ENCODE data around the gene PAPLN. TPM values are rescaled to one million over a fixed set of nuclear protein-coding genes. Genes with fewer than 3 reads are reported as not detected.
A peak's percentile ranks its signal among the peaks of the same experiment; 100 is the strongest.
"Not testable (repeated sequence)": the region's sequence is repeated elsewhere in the genome, so short reads cannot be mapped to it uniquely, and the experiment has no call there.

PAPLN gene
- total RNA-seq, 1 experiment from 2014 or later = 1.6 TPM

DNA sequence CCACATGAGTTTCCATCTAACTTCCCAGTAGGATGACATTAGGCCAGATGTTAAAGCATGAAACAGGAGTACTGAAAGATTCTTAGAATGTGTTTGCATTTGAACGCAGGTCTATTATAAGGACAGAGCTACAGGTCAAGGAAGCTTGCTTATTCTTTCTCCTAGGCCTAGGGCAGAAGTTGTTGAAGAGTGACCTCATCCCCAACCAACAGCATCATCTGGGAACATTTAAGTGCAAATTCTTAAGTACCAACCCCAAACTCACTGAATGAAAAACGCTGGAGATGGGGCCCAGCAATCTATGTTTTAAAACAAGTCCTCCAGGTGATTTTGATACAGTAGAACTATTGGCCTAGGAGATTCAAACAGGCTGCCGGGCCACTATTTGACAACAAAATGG is 52.4 kb downstream of the PAPLN start:
- no peak for DNase-seq (ENCODE audit: low read depth)

DNA sequence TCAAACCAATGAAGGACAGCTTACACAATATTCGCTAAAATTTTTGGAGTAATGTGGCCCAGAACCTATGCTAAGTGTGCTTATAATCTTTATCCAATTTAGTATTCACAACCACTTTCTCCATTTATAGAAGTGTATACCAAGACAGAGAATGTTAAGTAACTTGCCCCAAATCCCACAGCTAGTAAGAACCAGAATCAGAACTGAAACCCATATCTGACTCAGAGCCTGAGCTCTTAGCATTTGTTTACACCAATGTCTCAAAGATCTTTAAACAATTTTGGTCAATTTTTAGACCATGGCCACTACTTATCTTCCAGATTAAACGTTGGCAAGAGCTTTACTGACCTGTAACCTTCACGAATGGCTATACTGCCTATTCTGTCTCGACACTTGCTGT is 53.0 kb downstream of the PAPLN start:
- DNase-seq (ENCODE audit: low read depth) = no peak

DNA sequence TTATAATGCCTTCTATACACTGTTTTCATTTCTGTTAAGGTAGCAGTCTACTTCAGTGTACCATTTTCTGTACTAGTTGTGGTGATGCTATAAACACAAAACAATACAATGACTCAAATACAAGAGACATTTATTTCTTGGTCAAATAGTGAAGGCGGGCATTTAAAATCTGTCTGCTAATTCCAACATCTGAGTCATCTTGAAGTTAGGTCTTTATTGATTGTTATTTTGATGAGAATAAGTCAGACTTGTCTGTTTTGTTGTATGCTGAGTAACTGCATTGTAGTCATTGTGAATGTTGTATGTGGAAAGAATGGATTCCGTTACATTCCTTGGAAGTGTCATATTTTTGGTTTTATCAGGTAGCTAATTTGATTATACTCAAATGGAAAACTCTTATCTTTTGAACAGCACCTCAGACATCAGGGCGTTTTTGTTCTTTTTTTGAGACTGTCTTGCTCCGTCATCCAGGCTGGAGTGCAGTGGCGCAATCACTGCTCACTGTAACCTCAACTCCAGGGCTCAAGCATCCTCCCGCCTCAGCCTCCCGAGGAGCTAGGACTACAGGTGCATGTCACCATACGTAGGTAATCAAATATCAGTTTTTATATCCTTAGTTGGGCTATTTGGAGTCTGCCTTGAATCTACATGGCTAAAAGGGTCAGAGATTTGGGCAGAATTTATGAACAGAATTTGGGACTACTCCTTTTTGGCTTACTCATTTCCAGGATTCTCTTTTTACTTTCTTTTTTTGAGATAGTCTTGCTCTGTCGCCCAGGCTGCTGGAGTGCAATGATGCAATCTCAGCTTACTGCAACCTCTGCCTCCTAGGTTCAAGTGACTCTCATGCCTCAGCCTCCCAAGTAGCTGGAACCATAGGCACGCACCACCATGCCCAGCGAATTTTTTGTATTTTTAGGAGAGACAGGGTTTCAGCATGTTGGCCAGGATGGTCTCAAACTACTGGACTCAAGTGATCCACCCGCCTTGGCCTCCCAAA is 56.8 kb downstream of the PAPLN start:
- no peak for DNase-seq (ENCODE audit: low read depth)

DNA sequence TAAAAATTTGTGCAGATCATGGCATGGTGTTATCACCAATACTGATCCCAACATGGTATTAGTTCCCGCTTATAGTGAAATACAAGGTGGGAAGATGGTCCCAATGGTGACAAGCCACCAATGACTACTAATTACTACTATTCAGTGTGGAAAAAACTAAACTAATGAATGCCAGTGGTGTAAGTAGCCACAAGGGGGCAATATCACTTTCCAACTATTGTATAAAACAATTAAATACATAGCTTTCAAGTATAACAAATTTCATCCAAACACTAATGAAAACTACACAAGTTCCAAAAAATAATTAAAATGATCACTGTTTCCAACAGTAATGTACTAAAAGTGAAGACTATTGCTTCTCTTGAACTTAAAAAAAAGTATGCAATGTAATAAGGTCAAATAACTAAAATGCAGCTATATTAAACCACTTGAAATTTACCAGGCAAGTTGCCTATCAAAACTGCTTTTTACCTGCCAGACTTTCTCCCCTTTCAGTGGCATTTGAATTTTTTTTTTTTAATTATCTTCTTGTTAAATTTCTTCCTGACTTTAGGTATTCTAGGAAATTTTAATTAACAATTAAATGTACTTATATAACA is 58.0 kb downstream of the PAPLN start:
- peak; percentile 47 for DNase-seq (ENCODE audit: low read depth)

DNA sequence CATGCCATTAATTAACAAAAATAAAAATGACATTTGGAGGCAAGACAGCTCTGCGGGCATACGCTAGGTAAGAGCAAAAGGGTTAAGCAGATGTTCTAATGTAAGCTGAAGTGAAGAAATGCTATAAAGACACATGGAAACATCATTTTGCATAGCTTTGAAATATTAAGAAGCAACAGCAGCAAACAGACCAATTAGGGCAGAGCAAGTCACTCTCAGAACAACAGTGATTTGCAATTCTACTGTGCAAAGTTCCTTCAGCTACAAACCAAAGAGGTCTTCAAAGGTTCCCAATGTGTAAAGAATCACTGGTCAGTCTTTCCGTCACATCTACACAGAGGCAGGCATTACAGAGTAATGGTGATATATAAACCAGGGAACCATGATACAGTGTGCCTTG is 68.2 kb downstream of the PAPLN start:
- DNase-seq (ENCODE audit: low read depth) = no peak

DNA sequence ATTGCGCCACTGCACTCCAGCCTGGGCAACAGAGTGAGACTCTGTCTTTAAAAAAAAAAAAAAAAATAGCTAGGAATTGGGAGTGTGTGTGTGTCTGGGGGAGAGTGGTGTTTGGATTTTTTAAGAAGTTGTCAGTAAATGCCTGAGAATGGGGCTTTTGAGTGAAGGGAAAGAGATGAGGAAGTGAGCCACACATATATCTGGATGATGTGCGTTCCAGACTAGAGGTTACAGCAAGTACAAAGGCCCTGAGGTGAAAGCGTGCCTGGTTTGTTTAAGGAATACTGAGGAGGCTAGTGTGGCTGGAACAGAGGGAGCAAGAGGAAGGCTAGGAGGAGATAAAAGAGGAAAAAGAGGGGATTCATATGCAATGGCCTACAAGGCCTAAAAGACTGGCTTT is 70.0 kb downstream of the PAPLN start:
- no peak for DNase-seq (ENCODE audit: low read depth)

DNA sequence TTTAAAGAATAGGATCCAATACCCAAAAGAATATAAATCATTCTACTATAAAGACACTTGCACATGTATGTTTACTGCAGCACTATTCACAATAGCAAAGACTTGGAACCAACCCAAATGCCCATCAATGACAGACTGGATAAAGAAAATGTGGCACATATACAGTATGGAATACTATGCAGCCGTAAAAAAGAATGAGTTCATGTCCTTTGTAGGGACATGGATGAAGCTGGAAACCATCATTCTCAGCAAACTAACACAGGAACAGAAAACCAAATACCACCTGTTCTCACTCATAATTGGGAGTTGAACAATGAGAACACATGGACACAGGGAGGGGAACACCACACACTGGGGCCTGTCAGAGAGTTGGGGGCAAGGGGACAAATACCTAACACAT is 71.9 kb downstream of the PAPLN start:
- DNase-seq (ENCODE audit: low read depth) = not testable (repeated sequence)

DNA sequence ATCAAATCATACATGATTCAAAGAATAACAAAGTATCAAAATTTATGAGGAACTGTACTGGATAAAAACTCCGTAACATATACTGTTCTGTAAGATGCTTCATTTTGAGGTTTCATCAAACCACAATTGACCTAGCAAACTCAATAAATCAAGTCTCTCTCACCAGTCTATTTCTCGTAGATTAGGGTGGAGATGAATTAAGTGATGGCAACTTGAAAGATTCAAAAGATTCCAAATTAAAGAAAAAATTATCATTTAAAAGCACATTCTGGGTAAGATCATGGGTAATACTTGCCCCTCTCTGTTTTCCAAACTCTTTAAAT is 74.4 kb downstream of the PAPLN start:
- no peak for DNase-seq (ENCODE audit: low read depth)

DNA sequence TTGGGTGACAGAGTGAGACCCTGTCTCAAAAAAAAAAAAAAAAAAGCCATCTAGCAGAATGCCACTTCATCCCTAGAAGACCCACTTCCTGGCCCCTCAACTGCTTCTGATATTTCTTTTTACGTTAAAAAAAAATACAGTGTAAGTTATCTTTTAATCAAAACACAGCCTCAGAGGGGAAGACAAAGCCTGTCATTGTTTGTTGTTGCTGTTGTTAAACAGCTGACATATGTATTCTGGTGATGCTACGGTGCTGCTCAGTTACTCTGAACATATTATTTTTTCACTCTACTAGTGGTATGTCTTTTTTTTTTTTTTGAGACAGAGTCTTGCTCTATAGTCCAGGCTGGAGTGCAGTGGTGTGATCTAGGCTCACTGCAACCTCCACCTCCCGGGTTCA is 75.4 kb downstream of the PAPLN start:
- no peak for DNase-seq (ENCODE audit: low read depth)

DNA sequence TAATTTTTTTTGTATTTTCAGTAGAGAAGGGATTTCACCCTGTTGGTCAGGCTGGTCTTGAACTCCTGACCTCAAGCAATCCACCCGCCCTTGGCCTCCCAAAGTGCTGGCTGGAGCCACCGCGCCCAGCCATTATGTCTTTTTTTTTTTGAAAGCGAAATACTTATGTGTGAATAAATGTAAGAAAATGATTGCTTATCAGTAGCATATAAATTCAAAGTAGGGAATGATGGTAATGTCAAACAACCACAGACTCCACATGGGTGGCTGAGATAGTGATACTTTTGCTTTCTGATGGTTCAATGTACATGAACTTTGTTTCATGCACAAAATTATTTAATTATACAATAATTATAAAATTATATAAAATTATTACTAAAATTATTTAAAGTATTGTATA is 75.8 kb downstream of the PAPLN start:
- no peak for DNase-seq (ENCODE audit: low read depth)

DNA sequence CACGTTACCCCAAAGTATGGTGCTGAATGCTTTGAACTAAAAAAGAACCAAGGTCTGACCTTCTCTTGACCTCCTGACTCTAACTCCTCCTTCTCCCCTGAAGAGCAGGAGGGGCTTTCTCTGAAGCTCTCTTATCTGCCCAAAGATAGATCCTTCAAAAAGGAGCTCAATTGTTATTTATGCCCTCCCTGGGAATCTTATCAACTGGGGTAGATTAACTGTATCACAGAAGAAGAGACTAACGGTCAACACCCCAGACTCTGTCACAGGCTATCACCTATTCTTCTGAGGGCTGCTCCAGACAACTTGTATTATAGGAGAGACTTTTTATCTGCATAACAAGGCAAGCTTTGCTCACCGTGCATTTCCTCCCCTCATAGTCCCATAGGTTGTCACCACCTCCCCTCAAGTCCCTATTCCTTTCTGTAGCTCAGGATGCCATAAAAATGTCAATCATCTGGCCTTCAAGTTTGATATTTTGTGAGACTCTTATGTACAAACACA is 86.6 kb downstream of the PAPLN start:
- no peak for DNase-seq (ENCODE audit: low read depth)

Other genes with a start within 250 kb of the PAPLN start
- 7.3 and 8.1 TPM in 2 replicates for gene ZFYVE1, start 210.4 kb upstream of the PAPLN start, total RNA-seq (2014; rRNA removed; shearing (Covaris generic))
- gene RBM25, start 179.0 kb upstream of the PAPLN start, total RNA-seq (2014; rRNA removed; shearing (Covaris generic)) = 13.6 and 22.9 TPM in 2 replicates
- 24.2 and 25.9 TPM in 2 replicates for gene PSEN1, start 101.0 kb upstream of the PAPLN start, total RNA-seq (2014; rRNA removed; shearing (Covaris generic))
- gene NUMB, start 221.0 kb downstream of the PAPLN start, total RNA-seq (2014; rRNA removed; shearing (Covaris generic)) = 17.1 and 17.8 TPM in 2 replicates

Data from RPMI7951 (cell line).